Activated naive CD4-positive, alpha-beta T cell (primary cell): ENCODE data around the gene NSMF.
"Not testable (repeated sequence)": the region's sequence is repeated elsewhere in the genome, so short reads cannot be mapped to it uniquely, and the experiment has no call there.

Source experiments
- DNase-seq, 4 experiments: peaks; one replicate each; lab custom pipeline; 2025; lab: John Stamatoyannopoulos, UW

The NSMF gene

GRCh38 chr9:137458194-137459151 is 661 bp downstream of the NSMF start:
- DNase-seq = no peak

GRCh38 chr9:137457406-137458193 is 1.5 kb downstream of the NSMF start:
- no peak for DNase-seq

DNA sequence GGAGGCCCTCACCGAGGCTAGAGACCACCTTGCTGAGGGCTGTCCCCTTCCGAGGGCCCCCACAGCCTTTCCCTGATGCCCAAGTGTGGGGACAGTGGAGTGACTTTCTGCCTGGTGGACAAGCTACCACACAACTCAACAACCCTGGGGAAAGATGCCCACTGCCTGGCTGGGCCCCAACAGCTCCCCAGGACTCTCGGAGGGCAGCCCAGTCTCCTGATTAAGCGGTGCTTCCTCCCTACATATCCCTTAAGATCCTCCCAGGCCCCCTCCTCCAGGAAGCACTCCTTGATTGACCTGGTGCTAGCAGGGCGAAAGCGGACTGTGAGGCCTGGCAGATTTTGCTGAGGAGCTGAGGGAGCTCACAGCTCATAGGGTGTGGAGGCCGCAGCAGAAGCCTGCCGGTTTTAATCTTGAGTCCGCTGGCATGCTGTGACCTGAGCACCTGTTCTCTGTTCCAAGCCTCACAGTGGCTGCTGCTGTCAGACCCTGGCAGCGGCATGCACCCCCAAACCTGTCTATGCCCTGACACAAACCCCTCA is 2.2 kb downstream of the NSMF start:
- no peak for DNase-seq

DNA sequence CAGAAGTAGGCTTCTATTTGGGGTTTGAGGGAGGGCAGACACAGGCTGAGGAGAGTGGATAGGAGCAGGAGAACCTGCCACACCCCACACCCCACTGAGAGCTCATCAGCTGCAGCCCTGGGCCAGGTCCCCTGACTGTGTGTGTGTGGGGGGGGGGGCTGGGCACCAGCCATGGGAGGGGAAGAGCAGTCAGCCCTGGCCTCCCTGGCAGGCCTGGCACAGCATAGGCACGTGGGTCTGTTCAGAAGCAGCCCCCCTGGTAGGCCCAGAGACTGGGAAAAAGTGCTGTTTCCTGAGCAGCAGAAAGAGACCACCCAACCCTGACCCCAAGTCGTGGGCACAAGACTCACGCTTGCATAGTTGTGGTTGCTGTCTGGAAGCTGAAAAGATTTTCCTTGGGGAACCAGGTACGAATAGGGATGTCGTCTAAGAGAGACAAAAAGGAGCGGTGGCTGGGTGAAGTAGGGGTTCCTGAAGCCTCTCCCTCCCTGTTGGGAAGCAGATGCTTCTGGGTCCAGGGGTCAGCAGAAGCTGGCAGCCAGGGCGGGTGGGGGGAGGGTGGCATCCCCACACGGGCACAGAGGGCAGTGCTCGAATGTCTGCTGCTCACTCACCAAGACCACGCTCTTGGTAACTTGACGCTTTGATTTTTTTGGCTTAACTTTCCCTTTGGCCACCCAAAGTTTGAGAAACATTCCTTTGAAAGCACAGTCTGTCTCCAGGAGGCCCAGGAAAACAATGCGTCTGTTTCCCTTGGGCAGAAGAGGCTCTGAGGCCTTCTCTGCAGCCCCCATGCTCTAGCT is 2.9 kb downstream of the NSMF start:
- no peak for DNase-seq

- no peak for DNase-seq
Observed at GRCh38 chr9:137455359-137455991, 3.7 kb downstream of the NSMF start.

GRCh38 chr9:137454597-137455358 is 4.4 kb downstream of the NSMF start:
- no peak for DNase-seq

- peak in 3 of 4 experiments; percentile 56 to 71 (median 57) for DNase-seq
Observed at GRCh38 chr9:137454145-137454596, 5.0 kb downstream of the NSMF start.

- DNase-seq = peak in 3 of 4 experiments; percentile 56 to 71 (median 57)
Observed at GRCh38 chr9:137453643-137454081, 5.5 kb downstream of the NSMF start.

DNA sequence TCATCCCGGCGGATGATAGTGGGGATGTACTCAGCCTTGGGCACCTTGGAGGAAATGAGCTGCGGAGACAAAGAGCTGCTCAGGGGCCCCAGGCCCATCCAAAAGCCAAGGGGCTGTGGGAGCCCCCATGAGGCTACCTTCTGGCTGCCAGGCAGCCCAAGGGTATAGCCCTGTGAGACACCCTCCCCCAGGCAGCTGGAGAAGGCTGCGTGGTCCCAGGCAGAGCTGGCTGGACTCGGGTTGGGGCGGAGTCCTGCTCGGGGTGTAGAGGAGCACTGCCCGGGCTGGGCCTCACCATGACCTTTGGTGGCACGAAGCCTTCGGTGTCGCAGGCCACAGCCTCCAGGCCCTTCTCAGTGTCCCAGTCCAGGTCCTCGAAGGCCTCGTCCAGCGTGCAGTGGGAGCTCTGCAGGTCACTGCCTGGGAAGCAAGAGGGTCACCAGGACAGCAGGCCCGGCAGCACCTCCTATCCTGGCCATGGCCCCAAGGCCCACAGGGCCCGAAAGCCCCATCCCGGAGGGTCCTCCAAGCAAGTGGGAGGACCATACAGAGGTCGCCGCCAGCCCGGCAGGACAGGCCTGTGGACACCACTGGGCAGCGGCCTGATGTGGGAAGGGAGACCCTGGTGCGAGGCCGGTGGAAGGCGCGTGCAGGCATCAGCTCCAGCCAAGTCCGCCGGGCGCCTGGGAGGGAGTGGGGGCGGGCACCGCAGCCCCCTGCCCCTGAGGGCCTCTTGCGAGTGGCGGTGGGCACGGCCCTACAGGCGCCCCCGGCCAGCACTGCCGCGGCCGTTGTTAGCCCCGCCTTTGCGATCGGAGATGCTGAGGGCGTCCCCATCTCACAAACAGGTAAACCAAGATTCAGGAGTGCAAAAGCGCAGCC is 6.1 kb downstream of the NSMF start:
- DNase-seq = no peak

- DNase-seq = no peak
Observed at GRCh38 chr9:137452006-137452760, 7.0 kb downstream of the NSMF start.

GRCh38 chr9:137451264-137452005 is 7.7 kb downstream of the NSMF start:
- not testable (repeated sequence) for DNase-seq

DNA sequence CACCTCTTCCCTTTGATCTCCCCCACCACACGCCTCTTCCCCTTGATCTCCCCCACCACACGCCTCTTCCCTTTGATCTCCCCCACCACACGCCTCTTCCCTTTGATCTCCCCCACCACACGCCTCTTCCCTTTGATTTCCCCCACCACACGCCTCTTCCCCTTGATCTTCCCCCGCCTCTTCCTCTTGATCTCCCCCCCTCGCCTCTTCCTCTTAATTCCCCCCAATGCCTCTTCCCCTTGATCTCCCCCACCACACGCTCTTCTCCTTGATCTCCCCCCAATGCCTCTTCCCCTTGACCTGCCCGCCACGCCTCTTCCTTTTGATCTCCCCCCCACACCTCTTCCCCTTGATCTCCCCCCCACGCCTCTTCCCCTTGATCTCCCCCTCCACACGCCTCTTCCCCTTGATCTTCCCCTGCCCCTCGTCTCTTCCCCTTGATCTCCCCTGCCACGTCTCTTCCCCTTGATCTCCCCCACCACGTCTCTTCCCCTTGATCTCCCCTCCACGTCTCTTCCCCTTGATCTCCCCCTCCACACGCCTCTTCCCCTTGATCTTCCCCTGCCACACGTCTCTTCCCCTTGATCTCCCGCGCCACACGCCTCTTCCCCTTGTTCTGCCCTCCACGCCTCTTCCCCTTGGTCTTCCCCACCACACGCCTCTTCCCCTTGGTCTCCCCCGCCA is 8.5 kb downstream of the NSMF start:
- peak in 1 of 4 experiments; percentile 32 for DNase-seq

DNA sequence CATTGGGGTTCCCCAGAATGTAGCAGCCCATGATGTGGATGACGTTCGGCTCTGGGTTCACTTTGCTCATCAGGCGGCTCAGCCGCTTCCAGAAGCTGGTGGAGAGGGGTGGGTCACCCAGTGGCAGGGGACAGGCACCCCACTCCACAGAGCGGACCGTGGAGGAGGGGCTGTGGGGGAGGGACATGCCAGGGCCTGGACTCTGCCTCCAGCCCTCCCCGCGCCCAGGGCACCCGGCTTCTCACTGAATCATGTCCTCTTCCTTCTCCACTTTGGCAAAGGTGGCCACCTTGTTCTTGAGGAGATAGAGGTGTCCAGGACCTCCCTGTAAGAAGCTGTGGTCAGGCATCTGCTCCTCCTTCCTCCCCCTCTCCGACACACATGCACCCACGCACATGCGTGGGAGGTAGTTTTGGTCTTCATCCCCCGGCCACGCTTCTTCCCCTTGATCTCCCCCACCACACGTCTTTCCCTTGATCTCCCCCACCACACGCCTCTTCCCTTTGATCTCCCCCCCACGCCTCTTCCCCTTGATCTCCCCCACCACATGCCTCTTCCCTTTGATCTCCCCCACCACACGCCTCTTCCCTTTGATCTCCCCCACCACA is 9.1 kb downstream of the NSMF start:
- peak in 1 of 4 experiments; percentile 20 for DNase-seq

DNA sequence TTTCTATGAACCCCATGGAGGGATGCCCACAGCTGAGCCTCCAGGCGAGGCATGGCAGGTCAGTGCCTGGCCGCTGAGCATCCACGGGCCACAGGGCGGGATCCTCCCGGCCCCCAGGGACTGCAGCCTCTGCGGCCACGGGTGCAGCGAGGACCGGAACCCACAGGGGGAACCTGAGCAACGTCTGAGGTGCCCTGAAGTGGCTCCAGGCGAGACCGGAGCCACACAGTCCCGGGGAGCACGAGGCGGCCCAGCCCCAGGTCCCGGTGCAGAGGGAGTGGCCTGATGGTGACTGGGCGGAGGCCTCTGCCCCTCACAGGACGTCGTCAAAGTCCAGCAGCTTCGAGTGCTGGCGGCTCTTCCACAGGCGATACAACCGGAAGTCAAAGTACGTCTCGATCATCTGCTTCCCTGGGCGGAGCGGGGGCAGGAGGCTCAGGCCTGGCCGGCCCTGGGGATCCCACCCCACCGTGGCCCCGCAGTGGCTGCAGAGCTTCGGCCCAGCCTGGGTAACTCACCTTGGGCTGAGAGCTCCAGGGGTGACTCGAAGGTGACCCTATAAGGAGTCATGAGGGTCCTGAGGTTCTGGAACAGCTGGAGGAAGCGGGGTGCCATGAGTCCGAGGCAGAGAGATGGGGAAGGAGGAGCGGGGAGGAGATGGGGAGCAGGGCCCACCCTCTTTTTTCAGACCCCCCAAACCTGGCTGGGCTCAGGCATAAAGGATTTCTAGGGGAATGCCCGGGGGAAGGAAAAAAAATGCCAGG is 9.9 kb downstream of the NSMF start:
- DNase-seq = no peak

DNA sequence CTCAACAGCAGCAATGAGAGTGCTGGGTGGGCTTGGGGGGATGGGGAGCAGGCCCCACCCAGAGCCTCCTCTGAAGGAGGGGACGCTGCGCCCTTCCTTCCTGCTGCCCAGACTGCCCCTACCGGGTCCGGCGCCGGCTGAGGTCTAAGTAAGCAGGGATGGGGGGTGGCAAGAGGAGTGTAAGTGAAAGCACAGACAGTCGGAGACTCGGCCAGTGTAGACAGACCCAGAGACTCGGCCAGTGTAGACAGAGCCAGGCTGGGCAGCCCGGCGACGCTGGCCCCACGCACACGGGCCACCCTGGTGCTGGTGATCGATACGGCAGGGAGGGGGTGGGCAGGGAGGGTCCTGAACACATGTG is 10.6 kb downstream of the NSMF start:
- DNase-seq = no peak
